Activated CD8-positive, alpha-beta memory T cell treated with anti-CD3 and anti-CD28 coated beads for 1 hour (primary cell): ENCODE measurements around the gene KRTAP10-2.
"Not testable (repeated sequence)": the region's sequence is repeated elsewhere in the genome, so short reads cannot be mapped to it uniquely, and the experiment has no call there.

Source experiments
- DNase-seq, 2 donors: peaks; one replicate each; pipeline ENCODE4 v3.0.0-alpha.2; 2020; ENCODE audit warnings: low read depth in 1 of 2; ENCODE audit errors: extremely low read depth in 1 of 2

The KRTAP10-2 gene

GRCh38 chr21:44583089-44583799 is 31.9 kb upstream of the KRTAP10-2 start:
- DNase-seq: no peak

DNA sequence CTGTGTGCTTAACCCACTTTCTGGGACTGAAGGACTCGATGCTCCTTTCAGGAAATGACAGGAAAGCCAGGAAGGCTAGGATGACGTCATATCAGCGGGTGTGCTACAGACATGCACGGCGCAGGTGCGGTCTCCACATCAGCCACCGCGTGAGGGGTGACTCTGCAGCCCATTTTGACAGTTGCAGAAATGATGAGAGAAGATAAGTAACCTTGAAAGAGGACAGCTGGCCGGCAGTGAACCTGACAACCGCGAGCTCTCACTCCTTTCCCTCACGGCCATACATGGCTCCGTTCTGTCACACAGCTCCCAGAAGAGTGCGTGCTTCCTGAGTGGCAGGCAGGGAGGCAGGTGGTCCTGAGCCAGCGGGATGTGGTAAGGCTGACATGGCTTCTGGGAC is 30.8 kb upstream of the KRTAP10-2 start:
- DNase-seq: no peak

DNA sequence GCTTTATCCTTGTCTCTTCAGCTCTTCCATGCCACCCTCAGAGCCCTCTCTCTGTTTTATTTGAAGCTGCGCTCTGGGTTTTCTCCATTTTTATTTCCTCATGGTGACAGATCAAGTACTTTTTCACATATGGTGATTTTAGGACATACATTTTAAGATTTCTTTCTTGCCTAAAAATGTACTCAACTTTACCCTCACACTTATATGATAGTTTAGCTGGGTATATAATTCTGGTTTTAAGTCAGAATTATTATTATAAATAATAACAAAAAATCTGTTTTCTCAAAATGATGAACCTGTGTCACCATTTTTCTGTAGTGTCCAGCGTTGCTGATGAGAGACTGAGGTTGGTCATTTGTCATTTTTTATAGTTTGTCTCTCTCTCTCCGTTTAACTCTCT is 29.9 kb upstream of the KRTAP10-2 start:
- DNase-seq: no peak

- not testable (repeated sequence) for DNase-seq
Observed at GRCh38 chr21:44580231-44580821, 29.0 kb upstream of the KRTAP10-2 start, which contains the start of gene KRTAP10-5. KRTAP10-5 (minus strand) TSS chr21:44580604; CDS start chr21:44580578, 26 bp downstream.

GRCh38 chr21:44579833-44580144 is 28.5 kb upstream of the KRTAP10-2 start:
- no peak for DNase-seq

DNA sequence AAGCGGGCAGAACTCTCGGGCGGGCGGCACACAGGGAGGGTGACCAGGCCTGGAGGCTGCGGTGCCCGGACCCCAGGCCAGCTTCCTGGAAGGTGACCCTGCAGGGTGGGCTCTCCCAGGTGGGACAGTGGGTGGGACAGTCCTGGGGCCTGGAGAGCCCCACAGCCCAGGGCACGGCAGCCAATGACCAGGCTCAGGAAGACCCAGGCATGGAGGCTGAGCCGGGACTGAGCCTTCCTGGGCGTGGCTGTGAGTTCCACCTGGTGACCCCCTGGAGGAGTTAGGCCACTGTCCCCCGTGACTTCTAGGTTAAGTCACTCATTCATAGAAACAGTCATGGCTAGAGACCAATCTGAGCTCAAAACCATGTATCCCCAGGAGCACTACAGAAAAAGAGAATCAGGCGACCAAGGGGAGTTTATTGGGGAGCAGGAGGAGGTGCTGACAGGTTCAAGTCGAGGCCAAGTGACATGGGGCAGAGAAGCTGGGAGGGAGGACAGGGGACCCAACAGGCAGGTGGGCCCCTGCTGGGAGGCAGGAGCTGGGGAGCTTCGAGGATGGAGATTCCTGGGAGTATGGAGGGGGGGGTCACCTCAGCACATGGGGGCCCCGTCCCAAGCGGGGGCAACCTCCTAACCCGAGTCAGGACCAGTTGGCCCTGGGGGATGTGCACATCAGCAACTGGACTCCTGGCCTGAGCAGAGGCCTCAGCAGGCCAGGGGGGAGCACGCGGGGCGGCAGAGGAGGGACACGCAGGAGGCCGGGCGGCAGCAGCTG is 27.9 kb upstream of the KRTAP10-2 start:
- no peak for DNase-seq

- DNase-seq: no peak
Observed at GRCh38 chr21:44578371-44579055, 27.2 kb upstream of the KRTAP10-2 start.

- no peak for DNase-seq
Observed at GRCh38 chr21:44576025-44576420, 24.7 kb upstream of the KRTAP10-2 start.

GRCh38 chr21:44575307-44576024 is 24.2 kb upstream of the KRTAP10-2 start:
- DNase-seq: no peak

GRCh38 chr21:44574457-44575306 is 23.4 kb upstream of the KRTAP10-2 start:
- no peak for DNase-seq

- DNase-seq: not testable (repeated sequence)
Observed at GRCh38 chr21:44573630-44574456, 22.5 kb upstream of the KRTAP10-2 start, which contains the start of gene KRTAP10-4. KRTAP10-4 (plus strand) TSS chr21:44573729; CDS start chr21:44573759, 30 bp downstream.

DNA sequence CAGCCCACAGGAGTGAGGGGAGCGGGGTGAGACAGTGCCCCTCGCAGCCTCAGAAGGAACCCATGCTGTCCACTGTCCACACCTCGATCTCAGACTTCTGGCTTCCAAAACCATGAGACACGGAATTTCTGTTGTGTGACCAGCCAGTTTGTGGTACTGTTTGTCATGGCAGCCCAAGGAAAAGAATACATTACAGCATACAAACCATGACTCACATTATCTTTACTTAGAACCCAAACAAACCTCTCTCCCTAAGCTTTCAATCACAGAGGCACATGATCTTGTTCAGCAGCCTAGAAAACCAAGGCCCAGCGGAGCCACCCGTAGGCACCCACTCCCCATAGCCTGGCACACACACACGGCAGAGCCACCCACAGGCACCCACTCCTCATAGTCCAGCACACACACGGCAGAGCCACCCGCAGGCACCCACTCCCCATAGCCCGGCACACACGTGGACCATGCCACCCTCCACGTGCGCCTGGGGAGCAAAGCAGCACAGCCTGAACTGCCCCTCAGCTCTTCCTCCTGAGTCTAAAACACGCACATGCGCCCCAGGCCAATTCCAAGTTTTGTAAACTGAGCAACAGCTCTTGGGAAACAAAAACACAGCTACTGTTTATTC is 21.8 kb upstream of the KRTAP10-2 start:
- no peak for DNase-seq

DNA sequence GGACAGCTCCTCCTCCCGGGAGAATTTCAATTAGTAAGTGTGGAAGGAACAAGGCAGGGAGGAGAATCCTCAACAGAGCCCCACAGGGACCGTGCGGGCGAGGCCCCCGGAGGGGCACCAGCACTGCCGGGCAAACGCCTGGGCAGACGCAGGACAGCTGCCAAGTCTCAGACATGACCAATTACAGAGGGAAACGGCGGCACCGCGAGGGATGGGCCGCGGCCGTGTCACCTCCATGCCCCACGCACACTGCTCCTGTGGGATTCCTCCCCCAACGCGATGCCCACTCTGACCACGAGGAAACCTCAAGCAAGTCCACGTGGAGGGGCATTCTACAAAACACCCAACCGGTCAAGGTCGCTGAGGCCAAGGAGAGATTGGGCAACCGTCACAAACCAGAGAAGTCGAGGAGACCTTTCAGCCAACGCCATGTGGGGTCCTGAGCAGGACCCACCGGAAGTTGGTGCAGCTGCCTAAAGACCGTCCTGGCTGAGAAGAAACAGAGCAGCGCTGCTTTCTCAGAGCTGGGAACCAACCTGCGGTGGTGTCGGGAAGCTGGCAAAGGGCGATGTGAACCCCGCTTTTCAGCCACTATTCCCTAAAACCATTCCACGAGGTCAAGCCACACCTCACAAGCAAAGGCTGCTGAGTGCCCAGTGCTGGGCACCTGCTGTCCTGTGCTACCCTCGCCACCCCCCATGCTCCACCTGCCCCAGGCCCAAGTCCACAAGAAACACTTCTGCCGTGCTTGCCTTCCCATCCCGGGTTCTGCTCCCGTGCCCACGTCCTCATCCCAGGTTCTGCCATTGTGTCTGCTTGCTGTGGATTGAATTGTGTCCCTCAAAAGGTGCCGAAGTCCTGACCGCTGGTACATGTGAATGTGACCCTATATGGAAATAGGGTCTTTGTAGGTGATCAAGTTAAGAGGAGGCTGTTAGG is 20.8 kb upstream of the KRTAP10-2 start:
- no peak for DNase-seq

- DNase-seq: no peak
Observed at GRCh38 chr21:44571296-44571695, 20.0 kb upstream of the KRTAP10-2 start.

GRCh38 chr21:44569861-44570517 is 18.7 kb upstream of the KRTAP10-2 start:
- no peak for DNase-seq

DNA sequence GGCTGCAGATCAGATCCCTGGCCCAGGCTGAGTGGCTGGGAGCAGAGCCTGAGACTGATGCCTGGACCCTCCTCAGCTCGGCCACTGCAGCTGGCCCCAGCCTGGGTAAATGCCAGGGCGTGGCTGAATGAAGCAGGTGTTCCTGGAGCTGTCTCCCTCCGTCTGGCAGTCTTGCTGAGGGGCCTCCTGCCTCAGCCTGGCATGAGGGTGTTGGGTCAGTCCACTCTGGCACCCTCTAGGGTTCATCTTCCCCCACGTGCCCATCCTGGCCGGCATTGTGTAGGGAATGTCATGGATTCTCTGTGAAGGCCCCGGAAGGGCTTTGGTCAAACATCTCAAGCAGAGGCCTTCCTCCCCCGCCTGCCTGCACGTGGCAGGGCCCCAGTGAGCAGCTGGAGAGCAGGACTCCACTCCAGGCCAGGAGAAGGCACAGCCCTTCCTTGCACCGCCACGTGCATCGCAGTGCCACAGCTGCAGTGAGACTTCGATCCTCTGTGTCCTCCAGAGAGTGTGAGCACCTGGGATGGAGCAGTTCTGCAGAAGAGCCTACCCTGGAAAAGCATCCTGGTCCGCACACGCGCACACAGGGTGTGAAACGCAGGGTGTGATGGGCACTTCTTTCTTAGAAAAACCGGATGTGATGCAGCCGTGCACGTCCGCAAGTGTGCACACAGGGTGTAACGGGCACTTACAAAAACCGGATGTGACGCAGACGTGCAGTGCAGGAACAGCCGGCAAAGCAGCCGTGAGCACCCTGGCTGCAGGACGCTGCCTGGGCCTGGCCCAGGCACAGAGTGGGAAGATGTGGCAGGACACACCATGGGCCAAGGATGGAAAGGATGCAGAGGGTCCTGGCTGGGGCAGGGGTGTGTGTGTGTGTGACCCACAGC is 17.6 kb upstream of the KRTAP10-2 start:
- DNase-seq: no peak
